Measurements from ENCODE around the gene ZC3H4.
A peak's percentile ranks its signal among the peaks of the same experiment; 100 is the strongest.
"Not testable (repeated sequence)": the region's sequence is repeated elsewhere in the genome, so short reads cannot be mapped to it uniquely, and the experiment has no call there.

The ZC3H4 gene

GRCh38 chr19:47107202-47107952 is 6.2 kb downstream of the ZC3H4 start:
- no peak for FAIRE-seq

- FAIRE-seq = peak; percentile 43
These were observed 6.8 kb downstream of the ZC3H4 start for GRCh38 chr19:47106821-47107201.

GRCh38 chr19:47105874-47106273 is 7.7 kb downstream of the ZC3H4 start:
- no peak for FAIRE-seq

GRCh38 chr19:47104680-47105079 is 8.9 kb downstream of the ZC3H4 start:
- FAIRE-seq = no peak

- FAIRE-seq = peak; percentile 97
These were observed 11.1 kb downstream of the ZC3H4 start for GRCh38 chr19:47102346-47103060.

GRCh38 chr19:47101116-47101515 is 12.5 kb downstream of the ZC3H4 start:
- not testable (repeated sequence) for FAIRE-seq

- no peak for FAIRE-seq
These were observed 13.3 kb downstream of the ZC3H4 start for GRCh38 chr19:47100290-47100689.

GRCh38 chr19:47099576-47100050 is 14.0 kb downstream of the ZC3H4 start:
- FAIRE-seq = no peak

GRCh38 chr19:47098608-47099007 is 15.0 kb downstream of the ZC3H4 start:
- no peak for FAIRE-seq

GRCh38 chr19:47097396-47098201 is 16.0 kb downstream of the ZC3H4 start:
- no peak for FAIRE-seq

- FAIRE-seq = no peak
These were observed 16.9 kb downstream of the ZC3H4 start for GRCh38 chr19:47096721-47097120.

- FAIRE-seq = no peak
These were observed 17.4 kb downstream of the ZC3H4 start for GRCh38 chr19:47096100-47096704.

GRCh38 chr19:47095476-47096099 is 18.0 kb downstream of the ZC3H4 start:
- FAIRE-seq = no peak

GRCh38 chr19:47094557-47095475 is 18.8 kb downstream of the ZC3H4 start:
- no peak for FAIRE-seq

GRCh38 chr19:47093841-47094240 is 19.7 kb downstream of the ZC3H4 start:
- no peak for FAIRE-seq

- no peak for FAIRE-seq
These were observed 20.3 kb downstream of the ZC3H4 start for GRCh38 chr19:47093254-47093653.

- no peak for FAIRE-seq
These were observed 23.7 kb downstream of the ZC3H4 start for GRCh38 chr19:47089767-47090350.

GRCh38 chr19:47086280-47086679 is 27.3 kb downstream of the ZC3H4 start:
- no peak for FAIRE-seq

- FAIRE-seq = no peak
These were observed 28.6 kb downstream of the ZC3H4 start for GRCh38 chr19:47084879-47085439.

GRCh38 chr19:47082493-47082892 is 31.1 kb downstream of the ZC3H4 start:
- FAIRE-seq = no peak

- no peak for FAIRE-seq
These were observed 32.5 kb downstream of the ZC3H4 start for GRCh38 chr19:47081095-47081494.
